Amniotic epithelial cell (primary cell): Measurements from ENCODE around the gene AGXT2.

ENCODE experiments used
- DNase-seq: peaks from one replicate; pipeline ENCODE4 v3.0.0-alpha.2; 2010; ENCODE audit warnings: low read depth

The AGXT2 gene

GRCh38 chr5:35047785-35048404 is at the start of gene AGXT2:
AGXT2 (minus strand) TSS chr5:35047949; CDS start chr5:35047892, 57 bp downstream.
- DNase-seq: no peak

GRCh38 chr5:35096932-35097331 is 49.2 kb upstream of the AGXT2 start:
- DNase-seq: no peak

GRCh38 chr5:35096216-35096615 is 48.5 kb upstream of the AGXT2 start:
- no peak for DNase-seq

GRCh38 chr5:35095366-35095765 is 47.6 kb upstream of the AGXT2 start:
- DNase-seq: no peak

GRCh38 chr5:35094948-35095347 is 47.2 kb upstream of the AGXT2 start:
- peak; percentile 37 for DNase-seq

- no peak for DNase-seq
Measured at GRCh38 chr5:35092703-35093102, 45.0 kb upstream of the AGXT2 start.

GRCh38 chr5:35091704-35092103 is 44.0 kb upstream of the AGXT2 start:
- no peak for DNase-seq

GRCh38 chr5:35089334-35090314 is 41.9 kb upstream of the AGXT2 start:
- peak; percentile 69 for DNase-seq

GRCh38 chr5:35087991-35088390 is 40.2 kb upstream of the AGXT2 start:
- DNase-seq: peak; percentile 14

- no peak for DNase-seq
Measured at GRCh38 chr5:35083150-35083549, 35.4 kb upstream of the AGXT2 start.

GRCh38 chr5:35082530-35082929 is 34.8 kb upstream of the AGXT2 start:
- DNase-seq: no peak

- DNase-seq: no peak
Measured at GRCh38 chr5:35081134-35081533, 33.4 kb upstream of the AGXT2 start.

GRCh38 chr5:35073160-35073559 is 25.4 kb upstream of the AGXT2 start:
- DNase-seq: no peak

GRCh38 chr5:35069188-35069587 is 21.4 kb upstream of the AGXT2 start:
- DNase-seq: no peak

- peak; percentile 23 for DNase-seq
Measured at GRCh38 chr5:35067985-35068384, 20.2 kb upstream of the AGXT2 start.

- no peak for DNase-seq
Measured at GRCh38 chr5:35066260-35066795, 18.6 kb upstream of the AGXT2 start.

GRCh38 chr5:35063414-35063813 is 15.7 kb upstream of the AGXT2 start:
- DNase-seq: no peak

- peak; percentile 68 for DNase-seq
Measured at GRCh38 chr5:35061211-35061770, 13.5 kb upstream of the AGXT2 start.

- DNase-seq: no peak
Measured at GRCh38 chr5:35060236-35060635, 12.5 kb upstream of the AGXT2 start.

GRCh38 chr5:35059251-35059650 is 11.5 kb upstream of the AGXT2 start:
- no peak for DNase-seq

GRCh38 chr5:35058374-35058788 is 10.6 kb upstream of the AGXT2 start:
- no peak for DNase-seq

GRCh38 chr5:35056686-35057085 is 8.9 kb upstream of the AGXT2 start:
- peak; percentile 70 for DNase-seq

GRCh38 chr5:35052838-35053237 is 5.1 kb upstream of the AGXT2 start:
- no peak for DNase-seq
